Mucosa of stomach (tissue), 1 donor: ENCODE results near the gene ANO2.

Experiments used
- H3K27me3 ChIP-seq: one replicate; pipeline ENCODE4 v1.7.0; 2013; ENCODE audit warnings: mild to moderate bottlenecking, low read length; ENCODE audit not compliant: control insufficient read depth, insufficient read depth
- H3K36me3 ChIP-seq: one replicate; pipeline ENCODE4 v1.7.0; 2013; ENCODE audit warnings: low read length; ENCODE audit not compliant: control insufficient read depth, insufficient read depth
- H3K4me1 ChIP-seq: one replicate; pipeline ENCODE4 v1.7.0; 2013; ENCODE audit warnings: mild to moderate bottlenecking, low read length; ENCODE audit not compliant: control insufficient read depth, insufficient read depth
- H3K4me3 ChIP-seq: one replicate; pipeline ENCODE4 v1.7.0; 2013; ENCODE audit warnings: low read length
- H3K9ac ChIP-seq: one replicate; pipeline ENCODE4 v1.7.0; 2013; ENCODE audit warnings: mild to moderate bottlenecking, low read length, moderate library complexity
- H3K9me3 ChIP-seq: one replicate; pipeline ENCODE4 v1.7.0; 2013; ENCODE audit warnings: mild to moderate bottlenecking, low read length, moderate library complexity; ENCODE audit not compliant: control insufficient read depth
- donor health status: Pancreatic carcinoma.

The ANO2 gene

GRCh38 chr12:5956987-5957386, 11.9 kb upstream of the ANO2 start:
- Histone ChIP-seq H3K9me3 (no peaks in the 10 kb centered on the region), H3K9ac (no peak overlapping the region), H3K27me3 (no peaks in the 10 kb centered on the region), H3K4me3 (no peak overlapping the region), H3K36me3 (no peaks in the 10 kb centered on the region), H3K4me1 (no peaks in the 10 kb centered on the region)

- Histone ChIP-seq H3K9ac (no peak overlapping the region), H3K27me3 (no peaks in the 10 kb centered on the region), H3K4me1 (no peaks in the 10 kb centered on the region), H3K4me3 (no peak overlapping the region), H3K36me3 (no peaks in the 10 kb centered on the region), H3K9me3 (no peaks in the 10 kb centered on the region)
These were observed 9.6 kb upstream of the ANO2 start for GRCh38 chr12:5954661-5955060.

GRCh38 chr12:5953835-5954586, 9.0 kb upstream of the ANO2 start:
- H3K27me3 ChIP-seq = peaks cover 2% of the 10 kb centered on the region
- no peaks in the 10 kb centered on the region for H3K9me3 ChIP-seq
- no peak overlapping the region for H3K9ac ChIP-seq
- no peaks in the 10 kb centered on the region for H3K36me3 ChIP-seq
- H3K4me1 ChIP-seq = no peaks in the 10 kb centered on the region
- no peak overlapping the region for H3K4me3 ChIP-seq

GRCh38 chr12:5952031-5952430, 7.0 kb upstream of the ANO2 start:
- Histone ChIP-seq H3K9ac (no peak overlapping the region), H3K36me3 (no peaks in the 10 kb centered on the region), H3K4me3 (no peak overlapping the region), H3K4me1 (no peaks in the 10 kb centered on the region), H3K9me3 (no peaks in the 10 kb centered on the region), H3K27me3 (peaks cover 8% of the 10 kb centered on the region)

GRCh38 chr12:5948696-5949095, 3.6 kb upstream of the ANO2 start:
- H3K4me3 ChIP-seq = no peak overlapping the region
- no peaks in the 10 kb centered on the region for H3K9me3 ChIP-seq
- H3K36me3 ChIP-seq = no peaks in the 10 kb centered on the region
- H3K27me3 ChIP-seq = peaks cover 39% of the 10 kb centered on the region
- no peak overlapping the region for H3K9ac ChIP-seq
- H3K4me1 ChIP-seq = no peaks in the 10 kb centered on the region

GRCh38 chr12:5947006-5947405, 1.9 kb upstream of the ANO2 start:
- Histone ChIP-seq H3K36me3 (no peaks in the 10 kb centered on the region), H3K4me1 (no peaks in the 10 kb centered on the region), H3K4me3 (no peak overlapping the region), H3K9ac (no peak overlapping the region), H3K27me3 (peaks cover 44% of the 10 kb centered on the region), H3K9me3 (no peaks in the 10 kb centered on the region)

- H3K27me3 ChIP-seq = peaks cover 44% of the 10 kb centered on the region
- no peaks in the 10 kb centered on the region for H3K36me3 ChIP-seq
- no peaks in the 10 kb centered on the region for H3K4me1 ChIP-seq
- H3K9ac ChIP-seq = no peak overlapping the region
- H3K9me3 ChIP-seq = no peaks in the 10 kb centered on the region
- no peak overlapping the region for H3K4me3 ChIP-seq
These were observed 1.3 kb upstream of the ANO2 start for GRCh38 chr12:5946388-5946787.

GRCh38 chr12:5944688-5945070, 380 bp downstream of the ANO2 start:
- Histone ChIP-seq H3K9ac (no peak overlapping the region), H3K4me3 (no peak overlapping the region), H3K4me1 (no peaks in the 10 kb centered on the region), H3K27me3 (peaks cover 44% of the 10 kb centered on the region), H3K9me3 (no peaks in the 10 kb centered on the region), H3K36me3 (no peaks in the 10 kb centered on the region)

GRCh38 chr12:5944053-5944452, 1.0 kb downstream of the ANO2 start:
- Histone ChIP-seq H3K27me3 (peaks cover 42% of the 10 kb centered on the region), H3K9ac (no peak overlapping the region), H3K9me3 (no peaks in the 10 kb centered on the region), H3K4me1 (no peaks in the 10 kb centered on the region), H3K36me3 (no peaks in the 10 kb centered on the region), H3K4me3 (no peak overlapping the region)

GRCh38 chr12:5941907-5942306, 3.2 kb downstream of the ANO2 start:
- Histone ChIP-seq H3K27me3 (peaks cover 35% of the 10 kb centered on the region), H3K4me1 (no peaks in the 10 kb centered on the region), H3K36me3 (no peaks in the 10 kb centered on the region), H3K9me3 (no peaks in the 10 kb centered on the region), H3K4me3 (no peak overlapping the region), H3K9ac (no peak overlapping the region)

GRCh38 chr12:5927732-5928516, 17.1 kb downstream of the ANO2 start:
- H3K4me3 ChIP-seq = no peak overlapping the region
- H3K4me1 ChIP-seq = no peaks in the 10 kb centered on the region
- no peaks in the 10 kb centered on the region for H3K36me3 ChIP-seq
- H3K9me3 ChIP-seq = no peaks in the 10 kb centered on the region
- H3K9ac ChIP-seq = no peak overlapping the region
- H3K27me3 ChIP-seq = no peaks in the 10 kb centered on the region

GRCh38 chr12:5925646-5926045, 19.4 kb downstream of the ANO2 start:
- H3K4me1 ChIP-seq = no peaks in the 10 kb centered on the region
- no peaks in the 10 kb centered on the region for H3K9me3 ChIP-seq

More at GRCh38 chr12:5925646-5926045, 19.4 kb downstream of the ANO2 start:
- H3K9ac ChIP-seq = no peak overlapping the region
- no peak overlapping the region for H3K4me3 ChIP-seq
- no peaks in the 10 kb centered on the region for H3K36me3 ChIP-seq
- no peaks in the 10 kb centered on the region for H3K27me3 ChIP-seq
